Adrenal gland (tissue), 12 donors: ENCODE measurements around the gene TBL1XR1. TPM values are rescaled to one million over a fixed set of nuclear protein-coding genes. Genes with fewer than 3 reads are reported as not detected.

Experiments
- DNase-seq, 7 donors: peaks; one replicate each; pipeline ENCODE4 v3.0.0-alpha.2; 2019 to 2020
- H3K27ac ChIP-seq, 5 donors: fragments of 200-600 bp; sonication (generic) in 4 of 5; 1 replicate in 3 of 5; 2 replicates in 2 of 5; pipeline versions ENCODE4 v1.5.1 to v1.8.0; 2016 to 2020; ENCODE audit warnings: mild to moderate bottlenecking in 1 of 5
- H3K27me3 ChIP-seq: fragments of 200-600 bp; 2 replicates; pipeline ENCODE4 v1.8.0; 2021
- H3K36me3 ChIP-seq, 2 donors: fragments of 200-600 bp; replicated peaks in 1 of 2; 1 replicate in 1 of 2; 2 replicates in 1 of 2; pipeline versions ENCODE4 v1.5.1 to v1.8.0; 2018 to 2022
- H3K4me1 ChIP-seq, 2 donors: fragments of 200-600 bp; replicated peaks in 1 of 2; 1 replicate in 1 of 2; 2 replicates in 1 of 2; pipeline versions ENCODE4 v1.5.1 to v1.8.0; 2018 to 2021
- H3K4me3 ChIP-seq, 4 donors: fragments of 200-600 bp; sonication (generic) in 3 of 4; one replicate each; pipeline ENCODE4 v1.5.1; 2016 to 2018
- H3K9me3 ChIP-seq, 3 donors: fragments of 200-600 bp; sonication (generic) in 1 of 3; replicated peaks in 1 of 3; 1 replicate in 2 of 3; 2 replicates in 1 of 3; pipeline versions ENCODE4 v1.5.1 to v1.8.0; 2016 to 2021
- POLR2A ChIP-seq, 2 donors: fragments of 450-650 bp; IDR thresholded peaks; one replicate each; pipeline ENCODE4 v1.6.1; 2017; ENCODE audit warnings: antibody characterized with exemption in 2 of 2, mild to moderate bottlenecking in 2 of 2, moderate library complexity in 1 of 2
- WGBS, 4 donors: extraction: QIAGEN DNeasy Blood & Tissue Kit in 2 of 4; methylation state at CpG; one replicate each; pipeline versions ENCODE4 v1.1.5 to v1.1.7; 2013 to 2017; 5-methylcytosine and 5-hydroxymethylcytosine counted together
- intact Hi-C, 2 donors: fragments of 100-400 bp; cut with DNase I; formaldehyde crosslinking; loops; one replicate each; pipeline versions ENCODE4 v1.14.1 to v1.15.0; 2022 to 2023
- polyA plus RNA-seq, 3 donors: library from polyadenylated mRNA; stranded (reverse); fragments of 200-250 nt in 2 of 3; fragments of 350-450 nt in 1 of 3; fragmentation: Illumina TruSeq in 1 of 3; extraction: RNeasy Lipid Tissue Mini Kit (QIAGEN cat#74804) in 1 of 3; gene quantifications; one replicate each; pipeline ENCODE4 v1.2.3, GENCODE V29; 2013 to 2014
- total RNA-seq, 9 donors: library from RNA; depleted of rRNA in 4 of 9; stranded (reverse); fragments of >200 nt in 4 of 9; fragments of 120-200 nt in 1 of 9; fragmentation: NEBNext Ultra II Directional in 1 of 9; extraction: Animal tissue kit (Norgen Biotek cat#: 25700) in 1 of 9; gene quantifications; one replicate each; pipeline versions ENCODE4 v1.1.0 to v1.2.4, GENCODE V29; 2013 to 2023
- TF ChIP-seq, protein P1 (sequence below), 6 experiments: fragments of 450-650 bp in 4 of 6; fragments of 200-600 bp in 2 of 6; sonication (generic) in 1 of 6; IDR thresholded peaks; 1 replicate in 5 of 6; 2 replicates in 1 of 6; pipeline versions ENCODE4 v1.5.1 to v1.8.0; 2016 to 2021; ENCODE audit warnings: antibody characterized with exemption in 6 of 6, mild to moderate bottlenecking in 2 of 6, moderate library complexity in 1 of 6
- donor health status: healthy with polysubstance abuse.
- donor health status: Bipolar disorder and iron deficiency.
- donor health status: DM: yes; HTN: yes; CAD: no.
- donor health status: DM: no; HTN: no; CAD: no.
- donor health status: DM: no; HTN: no; CAD: no.
- donor health status: DM: yes; HTN: yes; CAD: no.

TBL1XR1 gene
- total and polyA plus RNA-seq, 12 donors, result 17.5 to 258 (median 93.6) TPM

DNA sequence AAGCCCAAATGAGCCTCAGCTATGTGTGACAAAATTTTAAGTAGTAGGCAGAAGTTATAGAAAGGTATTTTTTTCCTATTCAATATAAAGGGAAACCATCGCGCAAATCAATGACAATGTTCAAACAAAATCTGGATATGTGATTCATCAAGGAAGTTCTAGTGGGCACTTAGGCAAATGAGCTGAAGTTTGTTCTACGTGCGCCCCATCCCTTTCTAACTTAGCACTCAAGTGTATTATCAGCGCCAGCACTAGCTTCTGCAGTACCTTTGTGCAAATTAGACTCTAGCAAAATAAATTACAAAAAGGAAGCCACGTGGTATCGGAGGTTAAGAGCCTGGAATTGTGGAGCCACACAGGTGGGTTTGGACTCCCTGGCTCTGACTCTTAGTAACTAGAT lies 91.1 kb downstream of the TBL1XR1 start:
- WGBS, 4 donors, result 85 to 89% (median 88%) methylated on average over 7 of the region's 7 CpGs
- Histone ChIP-seq H3K36me3 (no peaks in the 10 kb centered on the region), H3K27me3 (no peaks in the 10 kb centered on the region), H3K27ac (no peak overlapping the region), H3K4me3 (no peak overlapping the region), H3K4me1 (peaks cover 3 to 75% of the 10 kb centered on the region in 2 donors), H3K9me3 (no peaks in the 10 kb centered on the region)
- intact Hi-C loops, result no loop called here
- TF ChIP-seq POLR2A (IDR thresholded peaks at IDR 0.05), result no peak
- TF ChIP-seq, protein P1, sequence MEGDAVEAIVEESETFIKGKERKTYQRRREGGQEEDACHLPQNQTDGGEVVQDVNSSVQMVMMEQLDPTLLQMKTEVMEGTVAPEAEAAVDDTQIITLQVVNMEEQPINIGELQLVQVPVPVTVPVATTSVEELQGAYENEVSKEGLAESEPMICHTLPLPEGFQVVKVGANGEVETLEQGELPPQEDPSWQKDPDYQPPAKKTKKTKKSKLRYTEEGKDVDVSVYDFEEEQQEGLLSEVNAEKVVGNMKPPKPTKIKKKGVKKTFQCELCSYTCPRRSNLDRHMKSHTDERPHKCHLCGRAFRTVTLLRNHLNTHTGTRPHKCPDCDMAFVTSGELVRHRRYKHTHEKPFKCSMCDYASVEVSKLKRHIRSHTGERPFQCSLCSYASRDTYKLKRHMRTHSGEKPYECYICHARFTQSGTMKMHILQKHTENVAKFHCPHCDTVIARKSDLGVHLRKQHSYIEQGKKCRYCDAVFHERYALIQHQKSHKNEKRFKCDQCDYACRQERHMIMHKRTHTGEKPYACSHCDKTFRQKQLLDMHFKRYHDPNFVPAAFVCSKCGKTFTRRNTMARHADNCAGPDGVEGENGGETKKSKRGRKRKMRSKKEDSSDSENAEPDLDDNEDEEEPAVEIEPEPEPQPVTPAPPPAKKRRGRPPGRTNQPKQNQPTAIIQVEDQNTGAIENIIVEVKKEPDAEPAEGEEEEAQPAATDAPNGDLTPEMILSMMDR (IDR thresholded peaks at IDR 0.05), result no peak
- no peak for DNase-seq

DNA sequence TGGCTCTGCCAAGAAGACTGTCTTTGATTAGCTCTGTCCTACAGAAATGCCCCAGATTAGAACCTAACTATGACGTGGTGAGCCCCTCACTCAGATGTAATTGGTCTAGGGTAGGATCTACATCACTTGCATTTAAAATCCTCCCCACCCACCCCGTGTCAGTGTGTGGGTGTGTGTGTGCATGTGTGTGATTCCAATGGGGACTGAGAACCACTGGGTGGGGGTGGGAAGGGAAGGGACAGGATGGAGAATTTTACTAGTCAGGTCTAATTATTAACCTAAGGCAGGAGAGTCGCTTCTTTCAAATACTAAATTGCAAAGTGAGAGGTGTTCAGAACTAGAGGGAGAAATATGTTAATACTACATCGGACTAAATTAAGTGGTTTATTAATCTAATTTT lies 91.7 kb downstream of the TBL1XR1 start:
- no peak overlapping the region for H3K4me3 ChIP-seq
- intact Hi-C loops, result no loop called here
- no peaks in the 10 kb centered on the region for H3K27me3 ChIP-seq
- peaks cover 3 to 75% of the 10 kb centered on the region in 2 donors for H3K4me1 ChIP-seq
- no peak overlapping the region for H3K27ac ChIP-seq
- 62 to 77% (median 73%) methylated on average over 3 to 4 of the region's 4 CpGs for WGBS, 4 donors
- no peak for TF ChIP-seq POLR2A (IDR thresholded peaks at IDR 0.05)
- TF ChIP-seq, protein P1 (IDR thresholded peaks at IDR 0.05), result no peak
- H3K36me3 ChIP-seq, result no peaks in the 10 kb centered on the region
- no peaks in the 10 kb centered on the region for H3K9me3 ChIP-seq
- no peak for DNase-seq

DNA sequence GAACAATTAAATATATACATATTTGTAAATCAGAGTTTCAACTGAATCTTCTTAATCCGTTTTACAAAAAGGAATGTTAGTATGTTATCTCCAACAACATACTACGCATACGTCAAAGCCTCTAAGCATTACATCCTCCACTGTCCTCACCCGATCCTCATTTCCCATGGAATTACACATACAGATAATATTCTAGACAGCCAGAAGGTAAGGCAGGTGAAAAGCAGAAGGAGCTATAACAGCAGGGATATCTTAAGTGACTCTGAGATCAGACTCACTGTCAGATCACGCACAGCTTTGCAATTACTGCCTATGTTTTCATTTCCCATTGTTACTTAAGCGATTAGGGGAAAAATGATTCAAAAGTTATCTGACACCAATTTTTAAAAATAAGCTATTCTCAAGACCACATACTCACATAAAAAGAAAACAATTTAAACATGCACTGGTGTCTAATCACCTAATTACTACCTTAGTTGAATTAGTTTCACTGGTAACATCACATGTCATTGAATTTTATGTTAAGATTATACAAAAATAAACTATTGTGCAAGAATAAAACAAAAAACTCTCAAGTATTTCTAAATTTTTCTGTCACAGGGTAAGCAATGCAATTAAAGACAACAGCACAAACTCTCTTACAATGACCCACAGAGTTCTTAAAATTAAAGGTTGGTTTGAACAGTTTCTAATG lies 92.8 kb downstream of the TBL1XR1 start:
- TF ChIP-seq POLR2A (IDR thresholded peaks at IDR 0.05), result no peak
- TF ChIP-seq, protein P1 (IDR thresholded peaks at IDR 0.05), result no peak
- no peak overlapping the region for H3K27ac ChIP-seq

DNA sequence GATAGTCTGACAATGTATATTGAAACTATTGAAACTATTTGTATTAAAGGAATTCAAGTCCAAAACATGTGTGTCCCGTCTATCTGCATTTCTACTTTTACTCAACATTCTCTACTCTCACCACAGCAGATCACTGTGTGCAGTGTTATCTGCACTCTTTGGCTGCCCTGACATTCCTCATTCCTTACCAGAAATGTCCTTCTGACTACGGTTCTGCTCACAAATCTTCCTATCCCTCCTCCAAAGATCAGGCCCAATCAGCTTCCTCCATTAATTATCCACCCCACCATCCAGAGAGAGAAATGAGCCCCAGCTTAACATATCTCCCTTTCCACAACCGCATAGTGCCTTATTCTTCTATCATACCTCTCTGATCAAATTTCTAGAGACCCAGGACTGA lies 94.7 kb downstream of the TBL1XR1 start:
- Histone ChIP-seq H3K4me1 (peaks cover 2 to 57% of the 10 kb centered on the region in 2 donors), H3K27ac (peak overlapping the region in 2 of 5 donors; percentile 4 to 19), H3K36me3 (no peaks in the 10 kb centered on the region), H3K9me3 (no peaks in the 10 kb centered on the region), H3K27me3 (no peaks in the 10 kb centered on the region), H3K4me3 (no peak overlapping the region)
- 25 to 39% (median 31%) methylated on average over 3 of the region's 3 CpGs for WGBS, 4 donors
- peak in 2 of 7 donors; percentile 19 to 32 for DNase-seq
- intact Hi-C loops, result no loop called here
- no peak for TF ChIP-seq POLR2A (IDR thresholded peaks at IDR 0.05)
- TF ChIP-seq, protein P1 (IDR thresholded peaks at IDR 0.05), result no peak

More for the DNA sequence above, 92.8 kb downstream of the TBL1XR1 start:
- Histone ChIP-seq H3K9me3 (no peaks in the 10 kb centered on the region), H3K27me3 (no peaks in the 10 kb centered on the region), H3K4me3 (no peak overlapping the region), H3K36me3 (no peaks in the 10 kb centered on the region), H3K4me1 (peaks cover 3 to 72% of the 10 kb centered on the region in 2 donors)
- no peak for DNase-seq
- WGBS, 4 donors, result 81 to 89% (median 86%) methylated on average over 6 of the region's 6 CpGs
- intact Hi-C loops, result no loop called here
